IMR-90 (cell line): ENCODE results near the gene RNF181. TPM values are rescaled to one million over a fixed set of nuclear protein-coding genes. Genes with fewer than 3 reads are reported as not detected.

Source experiments
- ATAC-seq: fragments of 200-7000 bp; cut with Tn5 transposase; 2 replicates; pipeline ENCODE4 v1.9.1; 2020; ENCODE audit warnings: low read depth, mild to moderate bottlenecking, moderate library complexity
- BruUV-seq: library from RNA; stranded (reverse); fragments of 400-500 nt; replicated peaks from 2 replicates; lab custom pipeline; 2021; lab: Mats Ljungman, UMichigan
- CTCF ChIA-PET: fragments of 300-600 bp; formaldehyde crosslinking; extraction: SDS; loops from one replicate; lab custom pipeline; 2021; ENCODE audit warnings: antibody characterized with exemption; lab: Yijun Ruan, JAX
- POLR2A ChIA-PET: fragments of 300-600 bp; sonication (Branson Sonifier 250); formaldehyde crosslinking; loops from one replicate; lab custom pipeline; 2022; ENCODE audit warnings: antibody characterized with exemption; ENCODE audit not compliant: unreplicated experiment; lab: Charles Lee
- DNase-seq: peaks from one replicate; pipeline ENCODE4 v3.0.0; 2013
- H2AFZ ChIP-seq: replicated peaks from 2 replicates; pipeline ENCODE3; 2013; ENCODE audit warnings: low read length, mild to moderate bottlenecking; ENCODE audit not compliant: poor library complexity
- H2AK5ac ChIP-seq: 2 replicates; pipeline ENCODE4 v1.6.1; 2013; ENCODE audit warnings: low read depth, low read length, inconsistent platforms
- H2AK9ac ChIP-seq: replicated peaks from 2 replicates; pipeline ENCODE3; 2013; ENCODE audit warnings: mild to moderate bottlenecking, low read depth, low read length, moderate library complexity; ENCODE audit not compliant: poor library complexity
- H2BK120ac ChIP-seq: 2 replicates; pipeline ENCODE4 v1.6.1; 2013; ENCODE audit warnings: low read depth, low read length, inconsistent platforms
- H2BK15ac ChIP-seq: 3 replicates; pipeline ENCODE4 v1.6.1; 2013; ENCODE audit warnings: low read depth, low read length, inconsistent platforms
- H2BK20ac ChIP-seq: 2 replicates; pipeline ENCODE4 v1.6.1; 2013; ENCODE audit warnings: low read depth, mild to moderate bottlenecking, inconsistent platforms, low read length, moderate library complexity
- H2BK5ac ChIP-seq: 2 replicates; pipeline ENCODE4 v1.6.1; 2013; ENCODE audit warnings: mild to moderate bottlenecking, low read depth, low read length, inconsistent platforms; ENCODE audit not compliant: poor library complexity, severe bottlenecking
- H3K14ac ChIP-seq: replicated peaks from 2 replicates; pipeline ENCODE4 v1.6.1; 2013; ENCODE audit warnings: low read depth, low read length, inconsistent platforms
- H3K18ac ChIP-seq: 2 replicates; pipeline ENCODE4 v1.6.1; 2013; ENCODE audit warnings: low read depth, low read length, control low read depth
- H3K23ac ChIP-seq: 2 replicates; pipeline ENCODE4 v1.6.1; 2013; ENCODE audit warnings: low read depth, low read length, inconsistent platforms
- H3K27ac ChIP-seq: 2 replicates; pipeline ENCODE4 v1.5.1; 2013; ENCODE audit warnings: mild to moderate bottlenecking, control low read depth, low read length; ENCODE audit not compliant: insufficient read depth
- H3K27me3 ChIP-seq: 2 replicates; pipeline ENCODE4 v1.6.1; 2013; ENCODE audit warnings: low read length; ENCODE audit not compliant: control insufficient read depth, insufficient read depth
- H3K36me3 ChIP-seq: 2 replicates; pipeline ENCODE4 v1.6.1; 2013; ENCODE audit warnings: low read length, mixed read lengths; ENCODE audit not compliant: control insufficient read depth, insufficient read depth
- H3K4ac ChIP-seq: 2 replicates; pipeline ENCODE4 v1.6.1; 2013; ENCODE audit warnings: low read depth, low read length, inconsistent platforms
- H3K4me1 ChIP-seq: 2 replicates; pipeline ENCODE4 v1.6.1; 2013; ENCODE audit warnings: low read length, mixed read lengths; ENCODE audit not compliant: control insufficient read depth, insufficient read depth
- H3K4me2 ChIP-seq: 2 replicates; pipeline ENCODE4 v1.6.1; 2013; ENCODE audit warnings: low read depth, mild to moderate bottlenecking, control low read depth, low read length, moderate library complexity
- H3K4me3 ChIP-seq: 2 replicates; pipeline ENCODE4 v1.5.1; 2013; ENCODE audit warnings: low read depth, mild to moderate bottlenecking, control low read depth, low read length, moderate library complexity; ENCODE audit not compliant: insufficient read depth
- H3K56ac ChIP-seq: 2 replicates; pipeline ENCODE4 v1.6.1; 2013; ENCODE audit warnings: low read length, inconsistent platforms; ENCODE audit not compliant: insufficient read depth; ENCODE audit errors: extremely low read depth
- H3K79me1 ChIP-seq, 2 experiments: 2 replicates each; pipeline ENCODE4 v1.6.1; 2013; ENCODE audit warnings: low read length in 2 of 2, inconsistent platforms in 1 of 2, low read depth in 1 of 2
- H3K9ac ChIP-seq: 2 replicates; pipeline ENCODE4 v1.6.1; 2013; ENCODE audit warnings: low read depth, low read length, control low read depth
- H3K9me1 ChIP-seq: 2 replicates; pipeline ENCODE4 v1.6.1; 2013; ENCODE audit warnings: low read length, inconsistent platforms; ENCODE audit not compliant: insufficient read depth
- H3K9me3 ChIP-seq: 2 replicates; pipeline ENCODE4 v1.6.1; 2013; ENCODE audit warnings: low read length; ENCODE audit not compliant: control insufficient read depth, insufficient read depth
- H4K20me1 ChIP-seq: 2 replicates; pipeline ENCODE4 v1.6.1; 2013; ENCODE audit warnings: low read length, inconsistent platforms; ENCODE audit not compliant: insufficient read depth
- H4K5ac ChIP-seq: 2 replicates; pipeline ENCODE4 v1.6.1; 2013; ENCODE audit warnings: mild to moderate bottlenecking, low read depth, low read length, control low read depth
- H4K8ac ChIP-seq, 2 experiments: 2 replicates each; pipeline ENCODE4 v1.6.1; 2013; ENCODE audit warnings: low read depth in 2 of 2, low read length in 2 of 2, control low read depth in 1 of 2, inconsistent platforms in 1 of 2
- H4K91ac ChIP-seq: 2 replicates; pipeline ENCODE4 v1.6.1; 2013; ENCODE audit warnings: low read depth, low read length, inconsistent platforms; ENCODE audit not compliant: insufficient read depth
- FOS ChIP-seq: fragments of 150-350 bp; IDR thresholded peaks from 2 replicates; pipeline ENCODE4 v1.6.1; 2016; ENCODE audit warnings: low read depth, low read length
- MAZ ChIP-seq: IDR thresholded peaks from 2 replicates; pipeline ENCODE4 v1.6.1; 2012; ENCODE audit warnings: low read depth, mild to moderate bottlenecking, low read length, improper control_type of control experiment, moderate library complexity, borderline replicate concordance
- POLR2A ChIP-seq: IDR thresholded peaks from 2 replicates; pipeline ENCODE4 v1.6.1; 2012; ENCODE audit warnings: mild to moderate bottlenecking, low read depth, low read length
- WGBS, 2 experiments: methylation state at CpG; one replicate each; pipeline versions ENCODE4 v1.1.5 to v1.1.7; 2013; ENCODE audit warnings: missing lambda C conversion rate in 2 of 2; ENCODE audit not compliant: insufficient read length in 1 of 2; ENCODE audit errors: extremely low coverage in 2 of 2; 5-methylcytosine and 5-hydroxymethylcytosine counted together
- dilution Hi-C: fragments of 300-500 bp; cut with HindIII; formaldehyde crosslinking; loops from one replicate; pipeline ENCODE4 v1.14.3; 2018; ENCODE audit warnings: low sequenced_read_pairs; ENCODE audit not compliant: unreplicated experiment
- in situ Hi-C: fragments of 300-500 bp; cut with MboI; formaldehyde crosslinking; loops from 3 replicates; pipeline ENCODE4 v1.14.3; 2019; ENCODE audit warnings: low sequenced_read_pairs, inconsistent platforms, mixed read lengths
- intact Hi-C: fragments of 100-400 bp; cut with micrococcal nuclease; formaldehyde crosslinking; loops from 2 replicates; pipeline ENCODE4 v1.10.0; 2022
- polyA plus RNA-seq, 3 experiments: library from polyadenylated mRNA; depleted of rRNA; stranded (reverse); fragments of >200 nt; gene quantifications; 2 replicates each; pipeline ENCODE4 v1.2.3, GENCODE V29; 2012; ENCODE audit warnings: low replicate concordance in 1 of 3
- total RNA-seq: library from RNA; depleted of rRNA; stranded (reverse); fragments of >200 nt; gene quantifications from 2 replicates; pipeline ENCODE4 v1.2.3, GENCODE V29; 2012
- TF ChIP-seq, protein P1 (sequence below): fragments of 150-350 bp; IDR thresholded peaks from 2 replicates; pipeline ENCODE4 v1.6.1; 2017; ENCODE audit warnings: mild to moderate bottlenecking, antibody characterized with exemption, low read length, low read depth

RNF181 gene
- total and polyA plus RNA-seq, 2 of the 4 experiments (the other 2 are of a cell fraction): 438 to 498 TPM

- BruUV-seq: no TSS peak
- Histone ChIP-seq H2AK9ac (no peak overlapping the region), H3K18ac (no peak overlapping the region), H2BK15ac (no peak overlapping the region), H3K27ac (no peak overlapping the region), H4K8ac (no peak overlapping the region), H3K4me3 (no peak overlapping the region), H2BK5ac (no peak overlapping the region), H3K9ac (no peak overlapping the region), H3K14ac (no peak overlapping the region), H3K4ac (no peak overlapping the region), H3K9me3 (no peaks in the 10 kb centered on the region), H4K91ac (no peak overlapping the region), H3K23ac (no peak overlapping the region), H3K4me2 (no peak overlapping the region), H4K5ac (no peak overlapping the region), H3K36me3 (peaks cover 26% of the 10 kb centered on the region), H3K27me3 (no peaks in the 10 kb centered on the region), H2AFZ (no peak overlapping the region), H3K4me1 (peaks cover 19% of the 10 kb centered on the region), H2BK120ac (no peak overlapping the region), H3K79me1 (peaks cover 24 to 69% of the 10 kb centered on the region in 2 experiments; a peak in 3 of 4 replicates), H4K20me1 (peaks cover 17% of the 10 kb centered on the region), H3K9me1 (peaks cover 25% of the 10 kb centered on the region), H3K56ac (no peak overlapping the region), H2AK5ac (no peak overlapping the region), H2BK20ac (no peak overlapping the region)
- DNase-seq (no peak), ATAC-seq (no peak)
- no CpG with 5 or more reads among the region's 3 CpGs for WGBS, 2 experiments
- in situ Hi-C loops: no loop called here
- TF ChIP-seq MAZ: no peak
- TF ChIP-seq POLR2A: no peak
- no peak for TF ChIP-seq FOS
- TF ChIP-seq, protein P1, sequence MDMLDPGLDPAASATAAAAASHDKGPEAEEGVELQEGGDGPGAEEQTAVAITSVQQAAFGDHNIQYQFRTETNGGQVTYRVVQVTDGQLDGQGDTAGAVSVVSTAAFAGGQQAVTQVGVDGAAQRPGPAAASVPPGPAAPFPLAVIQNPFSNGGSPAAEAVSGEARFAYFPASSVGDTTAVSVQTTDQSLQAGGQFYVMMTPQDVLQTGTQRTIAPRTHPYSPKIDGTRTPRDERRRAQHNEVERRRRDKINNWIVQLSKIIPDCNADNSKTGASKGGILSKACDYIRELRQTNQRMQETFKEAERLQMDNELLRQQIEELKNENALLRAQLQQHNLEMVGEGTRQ: no peak
- POLR2A ChIA-PET: interaction anchor here (0.5 to 0.9 kb wide), 2 partner anchors 182 to 246 kb away, joined by 3 read pairs; partner anchors contain the start of genes ELMOD3, RETSAT and SH2D6
- dilution Hi-C loops: no loop called here
- CTCF ChIA-PET: no interaction called here
- intact Hi-C loops: loop anchor here (5.0 kb wide), 1 partner anchor 38 kb away; the partner anchor contains the start of gene GGCX
Observed at GRCh38 chr2:85600235-85600575, 4.7 kb downstream of the RNF181 start.
